Suppressor macrophage treated with lipopolysaccharide for 4 hours (primary cell): Measurements from ENCODE around the gene IGF2BP1.

Experiments used
- DNase-seq: peaks from one replicate; pipeline ENCODE4 v3.0.0-alpha.2; 2020

The IGF2BP1 gene

GRCh38 chr17:49104511-49105074, 107.4 kb downstream of the IGF2BP1 start:
- DNase-seq, result no peak
